Activated T-cell treated with anti-CD3 and anti-CD28 coated beads, Interleukin-2, amount 50 U/mL, for 24 hours (primary cell): Measurements from ENCODE around the gene FAM120B.
A peak's percentile ranks its signal among the peaks of the same experiment; 100 is the strongest.

ENCODE experiments used
- DNase-seq: peaks from one replicate; pipeline ENCODE4 v3.0.0-alpha.2; 2020
- H3K27ac Mint-ChIP-seq: 2 replicates; pipeline ENCODE4 v1.8.0; 2020; ENCODE audit warnings: mild to moderate bottlenecking, mixed read lengths
- H3K27me3 Mint-ChIP-seq: 2 replicates; pipeline ENCODE4 v1.8.0; 2020; ENCODE audit warnings: mixed read lengths
- H3K36me3 Mint-ChIP-seq: 2 replicates; pipeline ENCODE4 v1.8.0; 2020; ENCODE audit warnings: low read depth, mixed read lengths
- H3K4me1 Mint-ChIP-seq: 2 replicates; pipeline ENCODE4 v1.8.0; 2020; ENCODE audit warnings: low read depth, mixed read lengths
- H3K4me3 Mint-ChIP-seq: 2 replicates; pipeline ENCODE4 v1.8.0; 2020; ENCODE audit warnings: mild to moderate bottlenecking, moderate library complexity, mixed read lengths
- H3K9me3 Mint-ChIP-seq: 2 replicates; pipeline ENCODE4 v1.8.0; 2020; ENCODE audit warnings: mixed read lengths

Gene FAM120B

DNA sequence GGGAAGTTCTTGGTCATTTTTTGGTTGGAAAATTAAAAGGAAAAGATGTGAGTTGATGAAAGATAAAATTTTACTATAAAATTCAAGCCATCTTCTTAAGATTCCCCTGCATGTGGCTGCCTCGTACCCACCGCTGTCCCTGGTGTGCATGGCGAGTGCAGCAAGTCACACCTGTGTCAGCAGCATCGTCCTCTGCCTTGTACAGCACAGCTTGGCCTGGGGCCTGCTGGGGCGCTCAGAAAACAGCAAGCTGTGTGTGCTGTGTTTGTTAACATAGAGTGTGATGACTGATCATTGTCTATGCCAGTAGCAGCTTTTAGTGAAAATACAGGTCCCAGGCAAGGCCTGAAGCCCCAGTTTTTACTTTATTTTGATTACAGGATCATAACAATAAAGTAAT is 56.7 kb downstream of the FAM120B start:
- H3K4me3 Mint-ChIP-seq = no peak overlapping the region
- no peak for DNase-seq
- no peaks in the 10 kb centered on the region for H3K9me3 Mint-ChIP-seq
- H3K4me1 Mint-ChIP-seq = no peaks in the 10 kb centered on the region
- peaks cover 89% of the 10 kb centered on the region for H3K36me3 Mint-ChIP-seq
- H3K27ac Mint-ChIP-seq = no peak overlapping the region
- H3K27me3 Mint-ChIP-seq = no peaks in the 10 kb centered on the region

- DNase-seq = no peak
- no peak overlapping the region for H3K4me3 Mint-ChIP-seq
- no peaks in the 10 kb centered on the region for H3K9me3 Mint-ChIP-seq
- H3K4me1 Mint-ChIP-seq = no peaks in the 10 kb centered on the region
- H3K27ac Mint-ChIP-seq = peak overlapping the region; percentile 20
- H3K27me3 Mint-ChIP-seq = no peaks in the 10 kb centered on the region
- H3K36me3 Mint-ChIP-seq = peaks cover 86% of the 10 kb centered on the region
Observed at GRCh38 chr6:170365121-170365520, 58.6 kb downstream of the FAM120B start.

- Mint-ChIP-seq H3K36me3 (peaks cover 85% of the 10 kb centered on the region), H3K27me3 (no peaks in the 10 kb centered on the region), H3K4me1 (peaks cover 4% of the 10 kb centered on the region), H3K4me3 (no peak overlapping the region), H3K27ac (no peak overlapping the region), H3K9me3 (no peaks in the 10 kb centered on the region)
- no peak for DNase-seq
Observed at GRCh38 chr6:170365593-170365992, 59.0 kb downstream of the FAM120B start.

GRCh38 chr6:170366248-170366960 is 59.8 kb downstream of the FAM120B start:
- no peaks in the 10 kb centered on the region for H3K27me3 Mint-ChIP-seq
- peaks cover 86% of the 10 kb centered on the region for H3K36me3 Mint-ChIP-seq
- peak overlapping the region; percentile 47 for H3K27ac Mint-ChIP-seq
- H3K9me3 Mint-ChIP-seq = no peaks in the 10 kb centered on the region
- no peak overlapping the region for H3K4me3 Mint-ChIP-seq
- no peak for DNase-seq
- H3K4me1 Mint-ChIP-seq = peaks cover 8% of the 10 kb centered on the region

GRCh38 chr6:170367241-170367640 is 60.7 kb downstream of the FAM120B start:
- Mint-ChIP-seq H3K36me3 (peaks cover 82% of the 10 kb centered on the region), H3K9me3 (no peaks in the 10 kb centered on the region)

DNA sequence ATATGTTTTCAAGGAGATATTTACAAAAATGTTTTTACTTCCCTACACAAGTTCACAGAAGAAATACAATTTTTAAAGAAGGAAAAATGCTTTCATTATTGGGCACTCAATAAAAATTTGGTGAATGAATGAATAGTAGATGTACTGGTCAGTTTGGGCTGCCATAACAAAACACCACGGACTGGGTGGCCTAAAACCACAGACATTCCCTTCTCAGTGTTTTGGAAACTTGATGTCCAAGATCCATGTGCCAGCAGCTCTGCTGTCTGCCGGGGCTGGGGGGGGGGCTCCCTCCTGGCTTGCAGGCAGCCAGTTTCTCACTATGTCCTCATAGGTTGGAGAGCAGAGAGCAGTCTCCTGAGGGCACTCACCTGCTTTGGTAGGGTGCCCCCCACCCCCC is 62.0 kb downstream of the FAM120B start:
- Mint-ChIP-seq H3K27me3 (no peaks in the 10 kb centered on the region), H3K9me3 (no peaks in the 10 kb centered on the region), H3K36me3 (peaks cover 78% of the 10 kb centered on the region)

More at GRCh38 chr6:170367241-170367640, 60.7 kb downstream of the FAM120B start:
- no peak for DNase-seq
- H3K4me3 Mint-ChIP-seq = no peak overlapping the region
- H3K27ac Mint-ChIP-seq = no peak overlapping the region
- no peaks in the 10 kb centered on the region for H3K27me3 Mint-ChIP-seq
- peaks cover 8% of the 10 kb centered on the region for H3K4me1 Mint-ChIP-seq

DNA sequence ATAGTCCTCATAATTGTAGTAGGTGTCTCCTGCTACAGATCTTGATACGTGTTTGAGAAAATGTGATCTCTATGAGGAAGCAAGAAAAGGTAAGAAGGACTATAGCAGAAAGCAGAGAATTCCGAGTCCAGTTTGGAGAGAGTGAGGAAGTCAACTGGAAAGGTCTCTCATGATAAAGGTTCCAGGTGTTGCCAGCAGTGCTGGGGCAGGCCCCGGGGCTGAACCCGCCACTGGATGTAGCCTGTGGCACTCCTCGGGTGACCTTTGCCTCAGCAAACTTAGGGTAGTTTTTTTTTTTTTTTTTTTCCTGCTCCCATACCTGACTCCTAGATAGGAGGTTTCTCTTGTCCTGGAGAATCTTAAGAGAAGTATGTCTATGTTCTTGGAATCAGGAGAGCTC is 62.8 kb downstream of the FAM120B start:
- H3K9me3 Mint-ChIP-seq = no peaks in the 10 kb centered on the region
- H3K27ac Mint-ChIP-seq = peak overlapping the region; percentile 42
- peaks cover 8% of the 10 kb centered on the region for H3K4me1 Mint-ChIP-seq
- peaks cover 82% of the 10 kb centered on the region for H3K36me3 Mint-ChIP-seq
- no peak overlapping the region for H3K4me3 Mint-ChIP-seq
- DNase-seq = no peak
- no peaks in the 10 kb centered on the region for H3K27me3 Mint-ChIP-seq

More for the DNA sequence above, 62.0 kb downstream of the FAM120B start:
- H3K4me1 Mint-ChIP-seq = peaks cover 8% of the 10 kb centered on the region
- H3K27ac Mint-ChIP-seq = peak overlapping the region; percentile 66
- DNase-seq = no peak
- no peak overlapping the region for H3K4me3 Mint-ChIP-seq

GRCh38 chr6:170370416-170370815 is 63.9 kb downstream of the FAM120B start:
- H3K36me3 Mint-ChIP-seq = peaks cover 78% of the 10 kb centered on the region
- no peak overlapping the region for H3K4me3 Mint-ChIP-seq
- H3K4me1 Mint-ChIP-seq = peaks cover 9% of the 10 kb centered on the region
- H3K9me3 Mint-ChIP-seq = no peaks in the 10 kb centered on the region
- H3K27ac Mint-ChIP-seq = peak overlapping the region; percentile 78
- no peak for DNase-seq
- H3K27me3 Mint-ChIP-seq = no peaks in the 10 kb centered on the region

- no peaks in the 10 kb centered on the region for H3K9me3 Mint-ChIP-seq
- peaks cover 10% of the 10 kb centered on the region for H3K4me1 Mint-ChIP-seq
- peak overlapping the region; percentile 78 for H3K27ac Mint-ChIP-seq
- H3K27me3 Mint-ChIP-seq = no peaks in the 10 kb centered on the region
- no peak overlapping the region for H3K4me3 Mint-ChIP-seq
- H3K36me3 Mint-ChIP-seq = peaks cover 80% of the 10 kb centered on the region
- DNase-seq = no peak
Observed at GRCh38 chr6:170371080-170371479, 64.5 kb downstream of the FAM120B start.

- Mint-ChIP-seq H3K27me3 (no peaks in the 10 kb centered on the region), H3K36me3 (peaks cover 80% of the 10 kb centered on the region), H3K9me3 (no peaks in the 10 kb centered on the region), H3K4me1 (peaks cover 13% of the 10 kb centered on the region), H3K27ac (peak overlapping the region; percentile 78), H3K4me3 (no peak overlapping the region)
- DNase-seq = no peak
Observed at GRCh38 chr6:170371588-170371987, 65.0 kb downstream of the FAM120B start.

DNA sequence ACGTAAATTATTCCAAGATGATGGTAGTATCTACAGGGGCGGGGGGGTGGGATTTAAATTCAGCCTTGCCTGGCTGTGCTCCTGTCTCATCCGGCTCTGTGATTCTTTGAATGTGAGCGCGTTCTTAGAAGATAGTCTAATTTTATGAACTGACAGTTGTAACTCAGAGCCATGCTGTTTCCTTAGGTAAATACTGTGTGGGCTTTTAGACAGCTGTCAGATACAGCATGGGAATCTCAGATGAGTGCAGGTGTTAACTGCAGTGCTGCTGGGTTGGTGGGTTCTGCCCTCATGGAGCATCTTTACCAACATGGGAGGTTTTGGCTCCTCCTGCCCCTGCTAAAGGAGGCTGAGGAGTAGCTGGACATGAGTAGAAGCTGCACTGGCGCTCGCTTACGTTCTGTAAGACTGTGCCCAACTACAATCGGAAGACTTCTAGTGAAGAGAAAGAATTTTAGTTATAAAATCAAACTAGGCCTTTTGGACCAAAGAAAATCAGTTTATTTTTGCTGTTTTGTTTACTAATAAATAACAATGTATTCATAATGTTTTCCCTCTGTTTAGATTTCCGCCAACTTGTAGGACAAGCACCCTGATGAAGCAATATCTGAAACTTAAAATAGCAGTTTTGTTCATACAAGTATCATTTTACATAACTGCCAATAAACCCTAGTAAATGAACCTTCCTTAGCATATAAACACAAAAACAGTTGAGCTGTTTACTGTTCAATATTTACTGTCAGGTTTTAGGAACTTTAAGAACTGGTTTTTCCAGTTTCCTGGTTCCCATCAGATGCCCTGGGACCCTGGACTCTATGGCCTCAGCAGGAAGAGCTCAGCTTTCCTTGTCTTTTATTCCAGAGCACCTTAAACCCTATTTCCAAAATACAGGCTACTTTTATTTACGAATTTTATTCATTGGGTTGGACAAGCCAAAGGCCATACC is 66.1 kb downstream of the FAM120B start:
- no peak for DNase-seq
- Mint-ChIP-seq H3K4me3 (no peak overlapping the region), H3K27ac (no peak overlapping the region), H3K9me3 (no peaks in the 10 kb centered on the region), H3K4me1 (peaks cover 14% of the 10 kb centered on the region), H3K36me3 (peaks cover 70% of the 10 kb centered on the region), H3K27me3 (no peaks in the 10 kb centered on the region)

DNA sequence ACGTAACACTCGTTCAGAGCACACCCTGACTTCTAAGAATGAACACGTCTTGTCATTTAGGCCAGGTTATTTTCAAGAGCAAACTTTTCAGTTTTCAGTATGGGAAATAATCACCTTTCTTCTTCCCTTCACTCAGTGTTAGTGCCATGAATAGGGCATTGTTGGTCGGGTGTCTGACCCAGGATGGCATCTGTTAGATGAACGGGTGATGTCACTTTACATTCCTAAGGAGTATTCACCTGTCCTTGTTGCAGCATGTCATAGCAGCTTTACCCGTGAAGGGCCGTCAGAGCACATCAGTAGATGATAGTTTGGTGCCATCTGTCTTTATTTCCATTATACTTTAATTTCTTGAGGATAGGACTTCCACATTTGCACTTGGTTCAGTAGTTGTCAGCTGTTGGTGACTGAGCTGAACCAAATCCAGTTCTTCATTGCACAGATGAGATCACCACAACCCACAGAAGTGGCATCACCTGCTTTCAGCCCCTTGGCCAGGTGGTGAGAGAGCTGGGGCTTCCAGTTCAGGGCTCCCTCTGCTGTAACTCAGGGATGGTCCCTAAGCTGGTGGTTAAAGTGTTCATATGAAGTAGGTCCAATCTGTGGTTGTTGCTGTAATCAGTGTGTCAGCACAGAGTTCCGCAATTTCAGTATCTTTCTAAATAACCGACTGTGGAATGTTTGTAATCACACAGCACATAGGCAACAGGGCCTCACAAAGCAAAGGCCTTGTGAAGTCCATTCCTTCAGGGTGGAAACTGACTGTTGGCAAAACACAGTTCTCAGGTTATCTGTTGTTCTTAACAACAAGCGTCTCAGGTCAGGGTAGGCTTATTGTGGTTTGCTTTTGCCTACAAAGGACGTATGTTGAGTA is 68.2 kb downstream of the FAM120B start:
- DNase-seq = no peak
- H3K27ac Mint-ChIP-seq = no peak overlapping the region
- peaks cover 52% of the 10 kb centered on the region for H3K36me3 Mint-ChIP-seq
- no peaks in the 10 kb centered on the region for H3K9me3 Mint-ChIP-seq
- H3K4me3 Mint-ChIP-seq = no peak overlapping the region
- H3K27me3 Mint-ChIP-seq = no peaks in the 10 kb centered on the region
- H3K4me1 Mint-ChIP-seq = peaks cover 28% of the 10 kb centered on the region

DNA sequence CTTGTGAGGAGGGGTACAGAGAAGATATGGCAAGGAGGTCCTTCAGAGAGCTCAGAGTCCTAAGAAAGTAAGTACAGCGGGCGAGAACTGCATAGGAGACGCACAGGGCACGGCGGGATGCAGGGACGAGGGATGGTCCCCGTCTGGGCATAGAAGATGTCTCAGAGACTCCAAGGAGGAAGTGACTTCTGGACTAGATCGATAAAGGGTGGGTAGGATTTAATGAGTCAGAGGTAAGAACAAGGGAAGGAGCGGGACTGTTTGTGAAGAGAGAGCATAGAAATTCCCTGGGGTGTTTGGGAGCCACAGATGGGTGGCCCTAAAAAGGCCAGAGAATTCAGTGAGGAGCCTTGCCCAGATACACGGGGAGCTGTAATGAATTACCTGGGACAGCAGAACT is 69.1 kb downstream of the FAM120B start:
- Mint-ChIP-seq H3K36me3 (peaks cover 52% of the 10 kb centered on the region), H3K27ac (peak overlapping the region; percentile 35), H3K9me3 (no peaks in the 10 kb centered on the region), H3K4me1 (peaks cover 23% of the 10 kb centered on the region), H3K4me3 (no peak overlapping the region), H3K27me3 (no peaks in the 10 kb centered on the region)
- no peak for DNase-seq

GRCh38 chr6:170376386-170377043 is 70.0 kb downstream of the FAM120B start:
- peaks cover 46% of the 10 kb centered on the region for H3K36me3 Mint-ChIP-seq
- H3K4me1 Mint-ChIP-seq = peaks cover 23% of the 10 kb centered on the region
- H3K9me3 Mint-ChIP-seq = no peaks in the 10 kb centered on the region
- H3K27ac Mint-ChIP-seq = peak overlapping the region; percentile 35
- no peak for DNase-seq
- H3K4me3 Mint-ChIP-seq = no peak overlapping the region
- H3K27me3 Mint-ChIP-seq = no peaks in the 10 kb centered on the region
